GM18505 (cell line): ENCODE results near the gene CD320.

Experiments used
- ATAC-seq: cut with Tn5 transposase; IDR thresholded peaks from one replicate; pipeline ENCODE4 v1.9.1; 2021; ENCODE audit not compliant: unreplicated experiment
- POLR2A ChIP-seq: IDR thresholded peaks from 4 replicates; pipeline ENCODE4 v1.6.1; 2011; ENCODE audit warnings: borderline replicate concordance; ENCODE audit not compliant: insufficient read depth, insufficient read length; ENCODE audit errors: extremely low read depth

CD320 gene

DNA sequence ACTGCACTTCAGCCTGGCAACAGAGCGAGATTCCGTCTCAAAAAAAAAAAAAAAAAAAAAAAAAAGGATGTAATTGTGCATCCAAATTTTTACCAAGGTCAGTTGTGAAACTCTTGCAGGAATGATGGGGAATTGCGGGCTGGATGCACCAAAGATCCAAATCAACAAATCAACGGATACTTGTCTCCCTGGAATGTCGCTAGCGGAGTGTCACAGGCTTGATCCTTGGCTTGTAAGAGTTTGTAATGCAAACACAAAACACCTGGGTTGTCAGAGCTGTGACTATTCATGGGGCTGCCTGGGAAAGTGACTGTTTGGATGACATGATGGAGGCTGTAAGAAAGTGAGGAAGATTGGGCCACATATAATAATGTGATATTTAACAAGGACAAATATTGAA lies 30.7 kb upstream of the CD320 start:
- ATAC-seq: no peak
- no peak for TF ChIP-seq POLR2A

DNA sequence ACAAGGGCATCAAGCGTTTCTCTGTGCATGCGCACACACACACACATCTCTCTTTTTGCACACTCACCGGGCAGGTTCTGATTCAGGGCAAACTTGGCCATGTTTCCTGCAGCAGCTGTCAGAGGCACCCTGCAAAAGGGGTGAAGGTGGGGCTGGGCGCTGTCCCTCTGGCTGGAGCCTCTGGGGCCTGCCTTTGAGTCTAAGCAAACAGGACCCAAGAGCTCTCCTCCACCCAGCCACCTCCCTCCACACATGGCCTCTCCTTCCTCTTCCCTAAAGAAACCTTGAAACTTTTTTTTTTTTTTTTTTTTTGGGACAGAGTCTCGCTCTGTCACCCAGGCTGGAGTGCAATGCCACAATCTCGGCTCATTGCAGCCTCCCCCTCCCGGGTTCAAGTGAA lies 29.6 kb upstream of the CD320 start:
- ATAC-seq: no peak
- TF ChIP-seq POLR2A: no peak

DNA sequence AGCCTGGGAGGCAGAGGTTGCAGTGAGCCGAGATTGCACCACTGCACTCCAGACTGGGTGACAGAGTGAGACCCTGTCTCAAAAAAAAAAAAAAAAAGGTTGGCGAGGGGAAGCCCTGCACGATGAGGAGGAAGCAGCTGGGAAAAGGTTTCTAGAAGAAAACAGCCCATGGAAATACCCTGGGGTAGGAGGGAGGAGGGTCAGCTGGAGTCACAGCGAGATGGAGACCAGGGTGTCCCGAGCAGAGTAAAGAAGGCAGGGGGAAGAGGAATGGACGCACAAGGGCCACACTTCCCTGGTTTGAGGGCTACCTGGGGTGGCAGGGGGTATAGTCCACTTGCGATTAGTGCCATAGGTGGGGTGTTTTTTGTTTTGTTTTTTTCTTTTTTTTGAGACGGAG lies 28.5 kb upstream of the CD320 start:
- no peak for ATAC-seq
- no peak for TF ChIP-seq POLR2A

DNA sequence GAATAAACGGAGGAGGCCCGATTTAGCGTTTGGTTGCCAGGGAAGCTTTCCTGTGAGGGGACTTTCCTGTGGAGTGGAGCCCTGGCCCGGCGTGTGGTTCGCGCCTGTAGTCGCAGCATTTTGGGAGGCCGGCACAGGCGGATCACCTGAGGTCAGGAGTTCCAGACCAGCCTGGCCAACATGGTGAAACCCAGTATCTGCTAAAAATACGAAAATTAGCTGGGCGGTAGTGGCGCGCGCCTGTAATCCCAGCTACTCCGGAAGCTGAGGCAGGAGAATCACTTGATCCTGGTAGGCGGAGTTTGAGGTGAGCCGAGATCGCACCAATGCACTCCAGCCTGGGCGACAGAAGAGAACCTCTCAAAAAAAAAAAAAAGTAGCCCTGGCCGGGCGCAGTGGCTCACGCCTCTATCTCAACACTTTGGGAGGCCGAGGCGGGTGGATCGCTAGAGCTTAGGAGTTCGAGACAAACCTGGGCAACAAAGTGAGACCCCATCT lies 28.0 kb upstream of the CD320 start:
- ATAC-seq: no peak
- TF ChIP-seq POLR2A: no peak

DNA sequence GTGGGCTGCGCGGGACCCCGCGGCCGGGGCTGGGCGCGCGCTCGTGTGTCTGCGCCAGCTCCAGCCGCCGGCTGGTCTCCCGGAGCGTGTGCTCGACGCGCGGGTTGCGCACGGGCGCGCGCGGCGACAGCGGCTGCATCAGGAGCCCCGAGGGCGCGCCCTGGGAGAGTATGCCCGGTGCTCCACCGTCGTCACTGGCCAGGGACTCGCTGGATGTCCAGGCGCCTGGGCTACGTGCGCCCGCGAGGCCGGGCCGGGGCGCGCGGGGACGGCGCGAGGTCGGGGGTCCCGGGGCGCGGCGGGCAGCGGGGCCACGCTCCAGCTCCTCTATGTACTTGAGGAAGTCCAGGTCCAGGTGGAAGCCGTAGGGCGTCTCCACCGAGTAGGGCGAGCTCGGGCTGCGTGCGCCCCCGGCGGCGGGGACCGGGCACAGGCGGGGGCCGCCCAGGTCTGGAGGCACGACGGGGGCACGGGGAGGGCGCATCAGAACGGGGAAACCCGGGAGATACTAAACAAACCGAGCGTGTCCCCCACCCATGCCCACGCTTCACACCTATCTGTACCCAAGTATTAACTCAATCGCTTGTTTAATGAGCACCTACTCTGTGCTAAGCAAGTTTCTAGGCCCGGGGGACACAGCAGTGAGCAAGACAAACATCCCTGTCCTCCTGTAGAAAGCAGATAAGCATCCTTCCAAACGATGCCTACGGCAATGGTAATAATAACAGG lies 27.3 kb upstream of the CD320 start:
- TF ChIP-seq POLR2A: no peak
- no peak for ATAC-seq

DNA sequence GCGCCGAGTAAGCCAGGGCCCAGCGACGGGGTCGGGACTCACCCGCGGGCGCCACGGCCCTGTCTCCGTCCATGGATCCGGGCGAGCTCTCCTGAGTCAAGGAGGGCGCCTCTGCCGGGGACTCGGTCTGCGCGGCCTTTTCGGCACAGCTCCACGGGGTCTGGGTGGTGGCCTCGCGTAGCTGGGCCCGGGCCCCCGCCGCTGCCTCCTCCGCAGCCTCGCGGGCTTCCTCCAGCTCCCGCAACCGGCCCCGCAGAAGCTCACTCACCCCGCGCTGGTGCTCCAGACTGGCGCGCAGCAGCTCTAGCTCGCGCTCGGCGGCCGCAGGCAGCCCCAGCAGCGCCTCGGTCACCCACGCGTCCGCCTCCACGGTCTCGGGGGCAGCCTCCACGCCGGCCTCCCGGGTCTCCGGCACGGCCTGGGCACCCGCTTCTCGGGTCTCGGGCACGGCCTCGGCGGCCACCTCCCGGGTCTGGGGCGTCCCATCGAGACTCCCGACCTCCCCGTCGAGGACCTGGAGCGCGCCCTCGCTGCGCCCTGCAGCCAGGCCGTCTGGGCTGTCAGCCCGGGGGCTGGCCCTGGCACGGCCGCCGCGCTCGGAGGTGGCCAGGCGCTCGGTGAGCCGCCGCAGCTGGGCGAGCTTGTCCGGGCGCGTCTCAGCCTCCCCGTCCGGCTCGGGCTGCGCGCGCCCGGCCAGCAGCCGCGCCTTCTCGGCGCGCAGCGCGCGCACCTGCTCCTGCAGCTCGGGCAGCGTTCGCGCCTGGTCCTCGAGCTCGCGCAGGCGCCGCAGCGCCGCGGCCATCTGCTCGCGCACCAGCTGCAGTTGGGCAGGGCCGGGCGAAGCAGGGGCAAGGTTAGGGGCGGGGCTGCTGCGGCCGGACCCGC lies 26.5 kb upstream of the CD320 start:
- no peak for ATAC-seq
- TF ChIP-seq POLR2A: no peak

DNA sequence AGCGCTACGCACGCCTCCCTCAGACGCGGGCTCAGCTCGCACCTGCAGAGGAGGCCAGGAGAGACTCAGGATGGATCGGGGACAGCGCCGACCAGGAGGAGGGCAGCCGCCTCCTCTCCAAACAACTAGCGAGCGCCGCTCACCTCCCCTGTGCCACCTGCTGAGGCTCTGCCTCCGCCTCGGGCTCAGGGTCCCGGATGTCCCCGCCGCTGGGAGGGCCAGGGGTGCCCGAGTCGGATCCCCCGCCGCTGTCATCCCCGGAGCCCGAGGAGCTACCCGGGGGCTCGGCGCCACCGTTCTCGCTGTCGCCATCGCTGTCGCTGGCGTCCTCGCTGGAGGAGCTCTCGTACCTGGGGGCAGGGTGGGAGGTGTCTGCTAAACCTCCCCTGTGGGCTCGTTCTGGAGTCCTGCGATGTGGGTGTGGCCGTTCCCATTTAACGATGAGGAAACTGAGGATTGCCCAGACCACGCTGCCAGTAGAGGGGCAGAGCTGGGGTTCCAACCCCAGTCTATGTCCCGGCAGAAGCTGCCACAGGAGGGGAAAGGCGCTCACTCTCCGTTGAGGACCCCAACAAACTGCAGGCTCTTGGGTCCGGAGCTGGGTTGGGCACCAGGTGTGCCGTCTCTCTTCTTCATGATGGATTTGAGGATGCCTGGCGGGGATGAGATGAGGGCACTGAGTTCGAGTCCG lies 25.8 kb upstream of the CD320 start:
- ATAC-seq: no peak
- TF ChIP-seq POLR2A: no peak

DNA sequence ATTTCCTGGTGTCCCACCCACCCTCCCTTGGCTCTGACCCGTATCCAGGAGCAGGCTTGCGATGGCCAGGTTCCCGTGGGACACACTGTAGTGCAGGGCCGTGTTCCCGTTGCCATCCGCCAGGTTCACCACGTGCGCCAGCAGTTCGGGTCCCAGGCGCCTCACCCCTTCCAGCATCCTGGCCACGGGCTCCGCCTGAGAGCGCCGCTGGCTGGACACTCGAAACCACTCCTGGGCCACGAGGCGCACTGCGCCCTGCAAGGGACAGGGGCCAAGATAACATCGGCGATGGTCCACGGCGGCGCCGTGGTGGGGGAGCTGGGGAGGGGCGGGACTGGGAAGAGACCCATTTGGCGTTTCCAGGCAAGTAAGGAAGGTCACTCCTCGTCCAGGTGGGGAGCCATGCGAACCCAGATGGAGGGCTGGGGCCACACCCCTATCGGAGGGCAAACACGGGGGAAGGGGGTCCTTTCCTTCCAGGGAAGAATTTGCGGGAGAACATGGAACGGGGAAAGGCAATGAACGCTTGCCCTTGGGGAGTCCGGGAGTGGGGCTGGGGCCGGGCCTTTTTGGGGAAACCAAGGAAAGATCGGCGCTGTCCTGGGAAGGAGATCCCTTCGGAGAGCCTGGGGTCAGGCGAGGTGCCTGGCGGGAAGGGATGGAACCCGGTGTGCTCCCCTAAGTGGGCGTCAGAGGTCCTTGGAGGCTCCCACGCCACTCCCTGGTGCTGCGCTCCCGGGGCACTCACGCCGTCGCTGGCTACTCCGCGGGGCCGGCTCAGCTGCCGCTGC lies 25.0 kb upstream of the CD320 start:
- no peak for ATAC-seq
- TF ChIP-seq POLR2A: no peak

DNA sequence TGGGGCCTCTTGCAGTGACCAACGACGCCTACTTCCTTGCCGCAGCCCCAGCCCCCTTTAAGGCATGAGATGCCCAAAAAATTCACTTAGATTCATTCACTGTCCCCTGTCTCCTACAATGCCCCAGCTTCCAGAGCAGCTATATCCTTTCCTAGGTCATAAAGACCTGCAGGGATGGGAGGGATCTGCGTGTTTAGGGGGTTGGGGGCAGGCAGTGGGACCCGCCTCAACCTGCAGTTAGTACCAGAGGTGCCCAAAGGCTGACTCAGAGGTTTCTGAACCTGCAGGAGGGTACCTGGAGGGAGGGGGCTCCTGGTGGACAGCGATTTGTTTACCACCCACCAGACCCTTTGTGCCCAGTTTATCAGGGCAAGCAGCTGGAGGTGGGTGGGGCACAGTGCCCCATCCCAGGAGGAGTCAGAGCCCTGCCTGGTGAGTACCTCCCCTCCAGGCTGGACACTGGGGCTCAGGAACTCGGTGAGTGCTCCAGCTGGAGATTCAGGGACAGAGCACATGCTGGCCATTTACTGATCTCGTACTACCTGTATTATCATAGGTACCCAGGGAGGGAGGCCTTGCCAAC lies 23.2 kb upstream of the CD320 start:
- TF ChIP-seq POLR2A: no peak
- ATAC-seq: no peak

DNA sequence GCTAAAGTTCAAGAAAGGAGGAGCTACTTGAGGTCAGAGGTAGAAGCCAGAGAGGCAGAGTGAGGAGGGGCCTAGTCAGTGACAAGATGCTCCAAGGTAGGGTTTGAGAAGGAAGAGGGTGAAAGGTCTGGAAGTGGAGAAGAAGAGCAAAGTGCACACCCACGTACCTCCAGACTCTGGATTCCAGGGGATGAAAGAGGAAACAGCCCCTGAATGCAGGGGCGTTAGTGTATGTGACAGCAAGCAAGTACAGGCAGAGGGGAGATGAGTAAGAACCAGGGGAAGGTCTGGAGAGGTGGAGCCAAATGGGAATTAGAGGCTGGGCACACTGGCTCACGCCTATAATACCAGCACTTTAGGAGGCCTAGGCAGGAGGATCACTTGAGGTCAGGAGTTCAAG lies 21.8 kb upstream of the CD320 start:
- ATAC-seq: no peak
- TF ChIP-seq POLR2A: no peak

DNA sequence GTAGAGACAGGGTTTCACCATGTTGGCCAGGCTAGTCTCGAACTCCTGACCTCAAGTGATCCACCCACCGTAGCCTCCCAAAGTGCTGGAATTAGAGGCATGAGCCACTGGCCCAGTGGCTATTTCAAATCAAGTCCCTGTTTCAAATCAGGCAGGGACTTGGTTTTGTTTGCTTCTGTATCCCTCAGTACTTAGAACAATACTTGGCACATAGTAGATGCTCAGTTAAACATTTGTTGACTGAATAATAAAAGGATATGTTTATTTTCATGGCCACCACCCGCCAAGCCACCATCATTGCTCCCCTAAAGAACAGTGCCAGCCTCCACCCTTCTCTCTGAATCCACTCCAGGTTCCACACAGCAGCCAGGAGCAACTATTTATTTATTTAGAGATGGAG lies 17.3 kb upstream of the CD320 start:
- no peak for ATAC-seq
- TF ChIP-seq POLR2A: no peak

DNA sequence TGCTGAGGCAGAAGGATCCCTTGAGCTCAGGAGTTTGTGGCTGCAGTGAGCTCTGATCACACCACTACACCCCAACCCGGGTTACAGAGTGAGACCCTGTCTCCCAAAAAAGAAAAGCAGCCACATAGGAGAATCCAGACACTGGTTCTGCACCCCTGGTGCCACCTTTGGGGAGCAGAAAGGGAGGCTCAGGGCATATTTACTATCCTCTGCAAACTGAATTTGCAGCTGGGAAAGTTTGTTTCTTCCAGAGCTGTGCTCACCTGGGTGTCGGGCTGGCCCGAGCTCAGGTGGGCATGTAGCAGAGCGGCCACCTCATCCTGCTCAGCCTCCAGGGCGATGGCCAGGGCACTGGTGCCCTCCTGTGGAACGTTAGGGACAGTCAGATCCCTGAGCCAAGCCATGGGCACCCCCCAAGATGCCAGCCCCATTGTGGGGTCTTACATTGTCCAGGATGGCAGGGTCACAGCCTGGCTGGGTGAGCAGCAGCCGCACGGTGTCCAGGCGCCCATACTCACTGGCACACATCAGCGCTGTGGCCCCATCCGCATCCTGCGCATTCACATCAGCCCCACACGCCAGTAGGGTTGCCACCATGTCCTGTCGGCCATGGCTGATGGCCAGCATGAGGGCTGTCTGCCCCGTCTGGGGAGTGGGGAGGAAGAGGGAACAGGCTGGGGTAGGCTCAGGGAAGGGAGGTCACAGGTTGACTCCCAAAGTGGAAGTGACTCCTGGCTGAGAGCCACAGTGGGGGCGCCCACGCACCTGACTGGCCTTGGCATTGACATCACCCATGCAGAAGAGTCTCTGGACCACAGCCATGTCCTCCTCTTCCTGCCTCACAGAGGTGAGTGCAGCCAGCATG lies 16.3 kb upstream of the CD320 start:
- no peak for ATAC-seq
- TF ChIP-seq POLR2A: peak; percentile 33

DNA sequence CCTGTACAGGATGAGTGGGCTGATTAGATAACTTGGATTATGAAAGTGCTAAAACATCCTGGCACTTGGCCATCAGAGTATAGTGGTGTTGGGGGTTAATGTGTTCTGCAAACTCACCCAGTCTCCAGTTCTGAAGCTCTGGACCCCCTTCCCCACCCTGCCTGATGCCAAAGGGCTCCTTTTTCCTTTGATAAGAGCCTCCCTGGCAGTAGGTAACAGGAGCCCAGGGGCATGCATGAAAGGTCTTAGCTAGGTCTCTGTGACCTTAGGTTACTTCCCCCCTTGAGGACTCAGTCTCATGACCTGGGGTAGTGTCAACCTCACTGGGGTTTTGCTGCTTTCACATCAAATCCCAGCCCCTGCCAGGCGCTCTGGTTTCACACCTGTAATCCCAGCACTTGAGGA lies 15.6 kb upstream of the CD320 start:
- ATAC-seq: no peak
- TF ChIP-seq POLR2A: peak; percentile 37
